Measurements from ENCODE around the gene PRR30. TPM values are rescaled to one million over a fixed set of nuclear protein-coding genes. Genes with fewer than 3 reads are reported as not detected.

PRR30 gene
- total RNA-seq, 1 donor from 2014 or later, result not detected

DNA sequence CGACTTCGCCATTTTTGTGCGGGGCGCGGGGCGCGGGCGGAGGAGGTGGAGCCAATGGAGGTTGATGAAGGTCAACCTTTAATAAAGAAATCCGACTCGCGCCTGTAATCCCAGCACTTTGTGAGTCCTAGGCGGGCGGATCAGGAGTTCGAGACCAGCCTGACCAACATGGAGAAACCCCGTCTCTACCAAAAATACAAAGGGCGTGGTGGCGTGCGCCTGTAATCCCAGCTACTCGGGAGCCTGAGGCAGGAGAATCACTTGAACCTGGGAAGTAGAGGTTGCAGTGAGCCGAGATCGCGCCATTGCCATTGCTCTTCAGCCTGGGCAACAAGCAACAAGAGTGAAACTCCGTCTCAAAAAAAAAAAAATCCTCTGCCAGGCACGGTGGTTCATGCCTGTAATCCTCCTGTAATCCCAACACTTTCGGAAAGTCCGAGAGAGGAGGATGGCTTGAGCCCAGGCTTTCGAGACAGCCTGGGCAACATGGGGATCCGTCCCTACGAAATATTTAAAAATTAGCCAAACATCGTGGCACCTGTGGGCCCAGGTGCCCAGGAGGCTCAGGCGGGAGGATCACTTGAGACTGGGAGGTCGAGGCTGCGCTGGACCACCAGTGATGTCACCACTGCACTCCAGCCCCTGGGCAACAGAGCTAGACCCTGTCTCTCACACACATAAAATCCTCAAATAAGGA, 4.3 kb downstream of the PRR30 start:
- FAIRE-seq (no peak), DNase-seq (ENCODE audit: low read depth) (no peak)
- H3K36me3 ChIP-seq (ENCODE audit: control insufficient read depth, insufficient read depth, low read length), result peaks cover 13% of the 10 kb centered on the region
- H3K4me3 ChIP-seq (ENCODE audit: low read depth, low read length), result peak overlapping the region; percentile 88
- H3K27me3 ChIP-seq (ENCODE audit: control insufficient read depth, insufficient read depth, low read length), result peaks cover 2% of the 10 kb centered on the region
- TF ChIP-seq, protein P1, sequence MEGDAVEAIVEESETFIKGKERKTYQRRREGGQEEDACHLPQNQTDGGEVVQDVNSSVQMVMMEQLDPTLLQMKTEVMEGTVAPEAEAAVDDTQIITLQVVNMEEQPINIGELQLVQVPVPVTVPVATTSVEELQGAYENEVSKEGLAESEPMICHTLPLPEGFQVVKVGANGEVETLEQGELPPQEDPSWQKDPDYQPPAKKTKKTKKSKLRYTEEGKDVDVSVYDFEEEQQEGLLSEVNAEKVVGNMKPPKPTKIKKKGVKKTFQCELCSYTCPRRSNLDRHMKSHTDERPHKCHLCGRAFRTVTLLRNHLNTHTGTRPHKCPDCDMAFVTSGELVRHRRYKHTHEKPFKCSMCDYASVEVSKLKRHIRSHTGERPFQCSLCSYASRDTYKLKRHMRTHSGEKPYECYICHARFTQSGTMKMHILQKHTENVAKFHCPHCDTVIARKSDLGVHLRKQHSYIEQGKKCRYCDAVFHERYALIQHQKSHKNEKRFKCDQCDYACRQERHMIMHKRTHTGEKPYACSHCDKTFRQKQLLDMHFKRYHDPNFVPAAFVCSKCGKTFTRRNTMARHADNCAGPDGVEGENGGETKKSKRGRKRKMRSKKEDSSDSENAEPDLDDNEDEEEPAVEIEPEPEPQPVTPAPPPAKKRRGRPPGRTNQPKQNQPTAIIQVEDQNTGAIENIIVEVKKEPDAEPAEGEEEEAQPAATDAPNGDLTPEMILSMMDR (IDR thresholded peaks at IDR 0.05; ENCODE audit: insufficient read depth, low read length, severe bottlenecking), result no peak

DNA sequence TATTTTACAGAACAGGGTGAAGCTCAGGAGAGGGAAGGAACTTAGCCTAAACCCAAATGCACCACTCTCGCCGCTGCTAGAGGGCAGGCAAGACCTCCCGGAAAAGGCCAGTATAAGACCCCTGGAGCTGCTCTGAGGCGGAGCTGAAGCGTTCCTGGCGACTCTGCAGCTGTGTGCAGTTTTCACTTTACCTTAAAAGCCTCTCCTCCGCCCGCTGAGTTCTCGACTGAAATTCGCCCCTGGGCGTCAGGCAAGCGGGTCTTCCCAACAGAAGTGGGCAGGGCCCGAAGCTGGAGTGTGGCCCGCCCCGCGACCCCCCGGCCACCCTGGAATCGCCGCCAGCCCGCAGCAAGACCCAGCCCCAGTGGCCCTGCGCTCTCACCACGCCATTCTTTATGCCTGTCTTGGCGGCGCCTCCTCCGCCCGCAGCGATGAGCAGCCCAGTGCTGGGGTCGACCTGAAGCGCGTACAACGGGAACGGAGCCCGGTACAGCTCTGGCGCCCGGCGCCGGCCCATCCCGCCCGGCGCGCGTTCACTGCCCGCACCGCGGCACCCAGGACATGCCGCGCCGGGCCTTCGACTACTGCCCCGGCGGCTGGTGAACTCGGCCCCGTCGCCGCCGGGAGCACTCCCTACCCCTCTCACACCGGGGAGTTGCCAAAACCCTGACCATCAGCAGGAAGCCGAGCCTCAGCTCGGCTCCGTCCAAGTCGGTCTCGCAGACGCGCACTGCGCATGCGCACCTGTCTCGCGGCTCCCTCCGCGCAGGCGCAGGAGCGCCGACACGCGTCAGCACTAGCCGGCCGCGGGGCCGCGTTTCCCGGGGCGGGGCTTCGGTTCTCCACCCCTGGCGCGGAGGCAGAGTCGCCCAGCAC, 5.1 kb downstream of the PRR30 start, which contains the start of gene PREB:
Gene PREB, minus strand, starts transcription at position 732 of the 876 bp plus-strand sequence. Its CDS starts 215 bp downstream, at position 517.
- TF ChIP-seq, protein P1 (IDR thresholded peaks at IDR 0.05; ENCODE audit: insufficient read depth, low read length, severe bottlenecking), result no peak
- FAIRE-seq, result no peak
- H3K4me3 ChIP-seq (ENCODE audit: low read depth, low read length), result peak within 1 kb of the TSS; percentile 88
- DNase-seq (ENCODE audit: low read depth), result peak; percentile 89
- H3K27me3 ChIP-seq (ENCODE audit: control insufficient read depth, insufficient read depth, low read length), result peaks cover 2% of the 10 kb centered on the region
- peaks cover 14% of the 10 kb centered on the region for H3K36me3 ChIP-seq (ENCODE audit: control insufficient read depth, insufficient read depth, low read length)

DNA sequence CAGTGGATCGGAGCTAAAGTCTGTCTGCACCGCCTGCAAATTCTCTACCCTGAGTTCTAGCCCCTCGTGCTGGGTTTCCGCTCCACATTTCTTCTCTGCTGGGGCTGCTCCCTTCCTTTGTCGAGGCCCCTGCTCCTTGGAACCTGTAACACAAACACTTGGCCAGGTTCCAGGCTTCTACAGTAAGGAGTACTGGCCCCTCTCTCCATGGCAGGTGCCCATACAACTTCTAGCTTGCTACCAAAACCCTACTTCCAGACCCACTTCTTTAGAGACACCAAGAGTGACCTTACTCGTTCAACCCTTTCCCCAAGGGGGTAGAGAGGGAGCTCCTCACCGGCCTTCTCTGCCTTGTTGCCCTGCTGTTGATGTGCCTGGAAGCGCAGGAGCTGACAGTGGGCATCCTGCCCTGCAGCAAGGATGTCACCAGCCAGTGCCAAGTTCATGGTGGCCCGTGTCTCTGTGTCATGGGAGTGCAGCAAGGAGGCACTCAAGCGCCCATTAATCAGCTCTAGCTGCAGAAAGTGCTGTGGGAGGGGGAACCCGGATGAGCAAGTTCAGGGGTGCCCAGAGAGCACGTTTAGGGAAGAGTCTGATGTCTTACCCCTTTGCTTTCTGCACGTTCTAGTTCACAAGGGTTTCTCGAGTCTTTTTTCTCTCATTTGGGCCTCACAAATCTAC, 5.9 kb downstream of the PRR30 start:
- Histone ChIP-seq H3K36me3 (ENCODE audit: control insufficient read depth, insufficient read depth, low read length) (peaks cover 14% of the 10 kb centered on the region), H3K4me3 (ENCODE audit: low read depth, low read length) (peak overlapping the region; percentile 88), H3K27me3 (ENCODE audit: control insufficient read depth, insufficient read depth, low read length) (peaks cover 2% of the 10 kb centered on the region)
- FAIRE-seq (no peak), DNase-seq (ENCODE audit: low read depth) (no peak)
- TF ChIP-seq, protein P1 (IDR thresholded peaks at IDR 0.05; ENCODE audit: insufficient read depth, low read length, severe bottlenecking), result no peak

- Histone ChIP-seq H3K4me3 (ENCODE audit: low read depth, low read length) (no peak overlapping the region), H3K36me3 (ENCODE audit: control insufficient read depth, insufficient read depth, low read length) (peaks cover 14% of the 10 kb centered on the region), H3K27me3 (ENCODE audit: control insufficient read depth, insufficient read depth, low read length) (no peaks in the 10 kb centered on the region)
- FAIRE-seq, result no peak
- TF ChIP-seq, protein P1 (IDR thresholded peaks at IDR 0.05; ENCODE audit: insufficient read depth, low read length, severe bottlenecking), result no peak
- DNase-seq (ENCODE audit: low read depth), result no peak
Observed at GRCh38 chr2:27131429-27131828, 7.8 kb downstream of the PRR30 start.

- Histone ChIP-seq H3K36me3 (ENCODE audit: control insufficient read depth, insufficient read depth, low read length) (peaks cover 14% of the 10 kb centered on the region), H3K27me3 (ENCODE audit: control insufficient read depth, insufficient read depth, low read length) (no peaks in the 10 kb centered on the region), H3K4me3 (ENCODE audit: low read depth, low read length) (no peak overlapping the region)
- DNase-seq (ENCODE audit: low read depth) (no peak), FAIRE-seq (no peak)
- TF ChIP-seq, protein P1 (IDR thresholded peaks at IDR 0.05; ENCODE audit: insufficient read depth, low read length, severe bottlenecking), result no peak
Observed at GRCh38 chr2:27130396-27130795, 8.8 kb downstream of the PRR30 start.
